GM19463 (cell line): Measurements from ENCODE around the gene KCTD14.

ENCODE experiments used
- ATAC-seq: cut with Tn5 transposase; IDR thresholded peaks from one replicate; pipeline ENCODE4 v1.9.1; 2021; ENCODE audit warnings: mild to moderate bottlenecking, moderate library complexity; ENCODE audit not compliant: unreplicated experiment

KCTD14 gene

GRCh38 chr11:77966338-77966737 is 56.7 kb downstream of the KCTD14 start:
- no peak for ATAC-seq
